ENCODE data around the gene PTPRN2. TPM values are rescaled to one million over a fixed set of nuclear protein-coding genes. Genes with fewer than 3 reads are reported as not detected.

The PTPRN2 gene
- total RNA-seq, 1 donor from 2014 or later, result 0.33 TPM

DNA sequence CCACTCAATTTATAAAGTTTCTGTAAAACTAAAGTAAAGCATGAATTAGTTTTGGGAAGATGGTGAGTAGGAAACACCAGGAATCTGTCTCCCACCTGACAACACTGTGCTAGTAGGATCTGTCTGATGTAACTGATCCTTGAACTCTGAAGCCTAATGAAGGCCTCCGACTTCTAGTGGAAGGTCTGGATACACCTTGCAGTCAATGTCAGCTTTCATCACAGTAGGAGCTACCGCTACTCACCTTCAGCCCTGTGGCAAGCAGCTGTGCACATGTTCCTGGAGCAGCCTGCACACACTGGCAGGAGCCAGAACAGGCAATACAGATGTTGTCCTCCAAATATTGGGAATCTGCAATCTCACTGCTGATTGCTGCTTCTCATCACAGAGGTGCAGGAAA is 471.4 kb downstream of the PTPRN2 start:
- ATAC-seq (no peak), DNase-seq (ENCODE audit: low spot score) (no peak)

DNA sequence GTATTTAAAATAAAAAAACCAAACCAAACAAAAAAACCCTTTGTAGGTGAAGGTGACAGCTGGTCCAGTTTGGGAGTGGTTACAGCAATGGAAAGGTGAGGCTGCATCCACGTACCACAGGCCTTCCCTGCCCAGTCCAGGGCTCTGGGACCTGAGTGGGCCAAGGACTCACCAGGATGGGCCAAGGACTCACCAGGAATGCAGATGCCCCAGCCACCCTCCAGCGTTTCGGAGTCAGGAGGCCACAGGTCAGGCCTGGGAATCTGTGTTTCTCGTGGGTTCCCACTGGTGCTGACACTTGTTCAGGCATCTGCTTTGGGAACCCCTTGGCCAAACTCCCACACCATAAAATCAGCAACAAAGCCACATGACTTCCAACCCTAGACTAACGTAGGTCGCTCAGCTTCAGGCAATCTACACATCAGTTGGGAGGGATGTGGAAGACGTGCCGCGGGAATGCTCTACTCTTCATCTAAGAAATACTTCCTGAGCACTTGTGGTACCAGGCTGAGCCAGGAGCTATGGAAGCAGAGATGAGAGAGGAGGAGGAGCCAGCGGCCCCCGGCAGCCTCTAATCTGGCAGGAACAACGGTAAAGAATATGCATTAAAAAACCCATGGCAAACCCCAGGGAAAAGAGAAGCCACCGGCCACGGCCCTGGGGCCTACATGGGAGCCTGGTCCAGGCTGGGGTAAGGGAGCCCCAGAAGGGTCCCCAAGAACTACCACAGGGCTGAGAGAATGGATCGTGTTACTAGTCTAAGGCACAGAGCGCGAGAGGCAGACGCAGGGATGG is 473.4 kb downstream of the PTPRN2 start:
- ATAC-seq (no peak), DNase-seq (ENCODE audit: low spot score) (peak; percentile 18)

DNA sequence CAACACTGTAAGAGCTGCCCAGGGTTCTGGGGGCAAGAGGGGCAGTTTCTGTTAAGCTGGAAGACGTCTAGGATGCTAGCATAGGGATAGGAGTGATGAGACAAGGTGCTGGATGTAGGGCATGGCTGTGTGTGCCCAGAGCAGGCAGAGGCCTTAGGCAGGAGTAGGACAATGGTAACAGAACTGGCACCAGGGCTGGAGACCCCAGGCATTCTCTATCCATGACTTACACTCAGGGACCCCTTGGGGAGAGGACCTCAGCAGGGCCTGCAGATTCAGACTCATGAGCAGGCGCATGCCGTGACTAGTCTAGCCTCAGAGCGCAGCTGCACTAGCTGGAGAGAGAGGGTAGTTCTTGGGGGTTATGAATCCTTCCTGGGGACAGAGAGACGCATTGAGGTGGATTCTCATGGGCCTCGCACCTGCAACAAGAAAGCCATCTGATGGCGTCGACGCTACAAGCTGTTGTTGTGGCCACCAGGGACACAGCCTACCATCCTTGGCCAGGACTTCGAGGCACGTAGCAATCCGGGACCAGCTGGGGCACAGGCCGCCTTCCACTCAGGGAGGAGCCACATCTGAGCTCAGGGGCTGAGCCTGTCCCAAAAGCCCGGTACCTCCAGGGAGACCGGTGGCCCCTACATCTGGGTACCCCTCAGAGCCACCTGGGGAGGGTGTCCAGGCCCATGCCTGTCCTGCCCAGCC is 474.1 kb downstream of the PTPRN2 start:
- DNase-seq (ENCODE audit: low spot score) (peak; percentile 28), ATAC-seq (no peak)

DNA sequence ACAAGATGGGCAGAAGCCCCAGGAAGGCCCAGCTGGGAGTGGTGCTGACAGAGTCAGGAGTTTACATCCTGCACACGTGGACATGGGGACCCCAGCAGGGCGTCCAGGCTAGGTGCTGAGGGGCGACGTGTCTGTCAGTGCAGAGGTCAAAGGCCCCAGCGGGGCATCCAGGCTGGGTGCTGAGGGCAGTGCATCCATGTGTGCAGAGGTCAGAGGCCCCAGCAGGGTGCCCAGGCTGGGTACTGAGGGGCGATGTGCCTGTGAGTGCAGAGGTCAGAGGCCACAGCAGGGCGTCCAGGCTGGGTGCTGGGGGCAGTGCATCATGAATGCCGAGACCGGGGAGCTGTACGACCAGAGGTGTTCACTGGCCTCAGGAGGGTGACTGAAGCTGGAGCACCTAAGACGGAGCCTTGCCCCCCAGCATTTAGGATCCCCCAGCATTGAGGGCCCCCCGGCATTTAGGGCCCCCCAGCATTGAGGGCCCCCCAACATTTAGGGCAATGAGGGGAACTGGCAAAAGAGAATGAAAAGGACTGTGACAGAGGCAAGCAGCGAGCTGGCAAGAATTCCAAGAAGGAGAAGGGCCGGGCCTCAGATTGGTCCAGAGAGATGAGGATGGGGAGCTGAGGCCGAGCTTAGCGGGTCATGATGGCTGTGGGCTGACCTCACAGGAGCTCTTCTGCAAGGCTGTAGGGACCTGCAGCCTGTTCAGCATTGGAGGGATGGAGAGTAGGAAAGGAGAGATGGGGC is 474.9 kb downstream of the PTPRN2 start:
- ATAC-seq (no peak), DNase-seq (ENCODE audit: low spot score) (peak; percentile 23)

DNA sequence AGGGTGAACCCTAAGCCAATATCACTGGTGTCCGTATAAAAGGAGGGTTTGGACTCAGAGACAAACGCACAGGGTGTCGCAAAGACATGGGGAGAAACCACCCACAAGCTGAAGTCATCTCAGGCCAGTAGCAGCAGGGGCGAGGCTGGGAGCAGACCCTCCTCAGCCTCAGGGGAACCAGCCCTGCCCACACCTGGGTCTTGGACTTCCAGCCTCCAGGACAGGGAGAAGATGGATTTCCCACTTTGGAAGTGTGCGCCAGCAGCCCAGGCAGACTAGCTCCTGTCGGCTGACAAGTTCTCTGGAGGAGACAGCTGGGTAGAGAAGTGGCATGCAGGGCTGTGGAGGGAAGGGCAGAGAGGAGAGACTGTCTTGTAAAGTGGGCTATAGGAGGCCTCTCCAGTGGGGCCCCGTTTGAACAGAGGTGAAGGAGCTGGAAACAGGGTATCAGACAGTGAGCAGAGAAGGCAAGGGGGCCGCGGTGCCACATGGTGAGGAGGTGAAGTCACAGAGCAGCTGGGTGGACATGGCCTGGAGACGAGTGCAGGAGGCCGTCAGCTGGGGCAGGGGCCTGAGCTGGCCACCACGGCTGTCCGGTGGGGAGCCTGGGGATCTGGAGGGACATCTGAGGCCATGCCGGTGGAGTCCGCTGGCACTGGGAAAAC is 475.6 kb downstream of the PTPRN2 start:
- peak; percentile 37 for DNase-seq (ENCODE audit: low spot score)

DNA sequence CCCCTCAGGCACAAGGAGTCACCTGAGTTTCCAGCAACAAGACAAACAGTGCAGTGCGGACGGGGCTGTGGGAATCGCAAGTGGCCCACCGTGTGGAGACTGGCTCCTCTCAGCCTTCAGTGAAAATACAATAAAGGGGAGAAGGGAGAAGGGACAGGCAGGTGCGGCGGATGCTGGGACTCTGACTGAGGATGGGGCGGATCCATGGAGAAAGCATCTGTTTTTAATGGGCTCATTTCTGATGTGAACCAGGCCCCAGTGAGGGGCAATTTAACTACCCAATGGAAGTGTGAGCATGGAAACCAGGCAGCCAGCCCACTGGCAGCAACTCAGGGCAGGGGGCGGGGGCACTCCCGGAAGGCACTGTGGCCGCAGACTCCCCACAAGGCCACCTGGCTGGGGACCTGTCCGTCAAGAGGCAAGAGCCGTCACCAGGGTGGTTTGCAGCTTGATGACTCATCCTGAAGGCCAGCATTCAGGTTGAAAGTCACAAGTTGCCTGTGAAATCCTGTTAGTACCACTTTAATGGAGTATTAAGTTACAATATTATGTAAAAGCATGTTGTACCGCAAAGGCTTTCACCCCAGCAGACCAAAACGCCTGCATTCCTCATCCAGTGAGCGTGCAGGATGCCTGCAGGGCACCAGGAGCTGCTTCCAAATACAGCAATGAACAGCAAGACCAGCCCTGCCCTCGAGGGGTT is 476.4 kb downstream of the PTPRN2 start:
- DNase-seq (ENCODE audit: low spot score) (peak; percentile 12), ATAC-seq (no peak)

More for the DNA sequence above, 475.6 kb downstream of the PTPRN2 start:
- ATAC-seq, result no peak

DNA sequence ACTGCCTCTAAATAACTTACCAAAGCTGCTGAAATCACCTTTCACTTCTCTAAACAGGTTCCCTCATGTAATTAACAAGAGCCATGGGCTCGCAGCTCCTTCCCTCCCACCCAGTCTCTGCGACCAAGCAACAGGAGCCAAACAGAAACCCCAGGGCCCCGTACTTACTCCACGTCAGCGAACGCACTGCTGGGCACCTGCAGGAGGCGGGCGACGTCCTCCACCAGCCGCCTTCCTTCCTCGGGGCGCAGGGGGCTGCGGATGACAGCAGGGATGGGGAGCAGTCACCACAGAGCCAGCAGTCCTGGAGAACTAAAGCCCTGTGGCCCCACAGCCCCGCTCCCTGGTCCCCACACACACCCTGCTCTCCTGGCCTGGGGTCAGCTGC is 477.0 kb downstream of the PTPRN2 start:
- ATAC-seq, result no peak
- DNase-seq (ENCODE audit: low spot score), result peak; percentile 24

DNA sequence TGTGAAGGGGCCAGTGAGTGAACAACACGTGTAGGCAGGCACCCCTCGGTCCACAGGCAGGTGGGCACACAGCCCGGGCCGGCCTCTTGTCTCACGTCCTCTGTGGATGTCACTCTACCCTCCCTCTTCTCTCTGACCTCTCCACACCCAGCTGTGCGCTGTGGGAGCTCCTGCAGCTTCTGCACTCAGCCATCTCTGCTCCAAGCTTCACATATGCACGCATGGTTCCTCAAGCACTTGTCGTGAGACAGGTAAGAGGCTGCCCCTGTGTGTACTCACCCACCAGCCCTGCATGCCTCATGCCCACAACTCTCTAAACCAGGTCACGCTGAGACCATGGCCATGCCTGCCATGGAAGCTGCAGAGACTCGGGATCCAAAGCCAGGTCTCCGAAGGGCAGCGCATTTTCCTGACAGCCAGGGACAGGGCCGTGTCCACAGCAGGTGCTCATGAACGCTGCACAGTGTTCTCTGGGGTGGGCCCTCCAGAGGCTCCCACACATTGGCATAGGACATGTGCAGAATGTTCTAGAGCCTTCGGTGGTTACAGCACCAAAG is 477.5 kb downstream of the PTPRN2 start:
- DNase-seq (ENCODE audit: low spot score) (peak; percentile 29), ATAC-seq (no peak)

DNA sequence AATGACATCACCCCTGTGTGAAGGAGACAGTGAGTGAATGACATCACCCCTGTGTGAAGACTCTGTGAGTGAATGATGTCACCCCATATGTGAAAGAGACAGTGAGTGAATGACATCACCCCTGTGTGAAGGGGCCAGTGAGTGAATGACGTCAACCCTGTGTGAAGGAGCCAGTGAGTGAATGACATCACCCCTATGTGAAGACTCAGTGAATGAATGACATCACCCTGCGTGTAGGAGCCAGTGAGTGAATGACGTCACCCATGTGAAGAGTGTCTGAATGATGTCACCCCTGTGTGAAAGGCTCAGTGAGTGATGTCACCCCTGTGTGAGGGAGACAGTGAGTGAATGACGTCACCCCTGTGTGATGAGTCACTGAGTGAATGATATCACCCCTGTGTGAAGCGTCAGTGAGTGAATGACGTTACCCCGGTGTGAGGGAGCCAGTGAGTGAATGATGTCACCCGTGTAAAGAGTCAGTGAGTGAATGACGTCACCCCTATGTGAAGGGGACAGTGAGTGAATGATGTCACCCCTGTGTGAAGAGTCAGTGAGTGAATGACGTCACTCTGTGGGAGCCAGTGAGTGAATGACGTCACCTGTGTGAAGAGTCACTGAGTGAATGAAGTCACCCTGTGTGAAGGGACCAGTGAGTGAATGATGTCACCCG is 478.1 kb downstream of the PTPRN2 start:
- ATAC-seq (no peak), DNase-seq (ENCODE audit: low spot score) (peak; percentile 15)

DNA sequence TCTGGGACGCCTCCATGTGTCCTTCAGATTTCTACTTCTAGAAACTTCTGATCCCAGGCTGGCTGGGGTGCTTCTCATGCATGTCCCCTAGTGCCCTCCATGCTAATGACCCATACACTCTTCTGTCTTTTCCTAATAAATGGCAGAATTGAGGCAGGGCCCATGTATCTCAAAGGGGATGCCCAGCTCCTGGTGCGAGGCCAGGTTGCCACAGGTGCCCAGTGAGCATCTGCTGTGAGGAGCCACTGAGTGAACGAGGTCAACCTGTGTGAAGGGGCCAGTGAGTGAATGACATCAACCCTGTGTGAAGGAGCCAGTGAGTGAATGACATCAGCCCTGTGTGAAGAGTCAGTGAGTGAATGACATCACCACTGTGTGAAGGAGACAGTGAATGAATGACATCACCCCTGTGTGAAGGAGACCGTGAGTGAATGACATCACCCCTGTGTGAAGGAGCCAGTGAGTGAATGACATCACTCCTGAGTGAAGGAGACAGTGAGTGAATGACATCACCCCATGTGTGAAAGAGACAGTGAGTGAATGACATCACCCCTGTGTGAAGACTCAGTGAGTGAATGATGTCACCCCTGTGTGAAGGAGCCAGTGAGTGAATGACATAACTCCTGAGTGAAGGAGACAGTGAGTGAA is 478.9 kb downstream of the PTPRN2 start:
- DNase-seq (ENCODE audit: low spot score) (peak; percentile 33), ATAC-seq (no peak)

DNA sequence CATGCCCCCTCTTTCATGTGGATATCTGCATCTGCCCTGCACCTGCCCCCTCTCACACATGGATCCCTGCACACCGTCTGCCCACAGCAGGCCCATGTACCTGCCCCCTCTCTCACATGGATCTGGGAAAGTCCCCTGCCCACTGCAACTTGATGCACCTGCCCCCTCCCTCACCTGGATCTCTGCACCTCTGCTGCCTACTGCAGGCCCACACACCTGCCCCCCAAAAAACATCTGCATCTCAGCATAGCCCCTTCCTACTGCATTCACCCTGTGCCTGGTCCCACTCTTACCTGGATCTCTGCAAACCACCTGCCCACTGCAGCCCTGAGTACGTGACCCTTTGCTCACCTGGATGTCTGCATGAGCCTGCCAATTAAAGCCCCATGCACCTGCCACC is 479.8 kb downstream of the PTPRN2 start:
- ATAC-seq (no peak), DNase-seq (ENCODE audit: low spot score) (peak; percentile 26)

DNA sequence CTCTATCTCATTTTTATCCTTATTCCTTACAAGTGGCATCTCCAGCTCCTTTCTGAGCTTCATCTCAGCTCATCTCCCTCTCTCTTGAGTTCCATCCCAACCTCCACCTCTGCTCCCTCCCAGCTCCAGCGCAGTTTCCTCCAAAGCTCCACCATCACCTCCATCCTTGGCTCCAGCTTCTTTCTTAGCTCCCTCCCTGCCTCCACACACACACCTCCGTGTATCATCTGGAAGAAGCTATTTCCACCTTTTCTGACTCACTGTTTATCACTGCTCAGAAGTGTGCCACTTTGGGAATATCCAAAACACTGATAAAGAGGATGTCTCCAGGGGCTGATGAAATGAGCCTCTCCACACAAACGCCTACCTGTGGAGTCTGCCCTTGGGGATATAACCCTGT is 481.4 kb downstream of the PTPRN2 start:
- DNase-seq (ENCODE audit: low spot score) (no peak), ATAC-seq (no peak)

DNA sequence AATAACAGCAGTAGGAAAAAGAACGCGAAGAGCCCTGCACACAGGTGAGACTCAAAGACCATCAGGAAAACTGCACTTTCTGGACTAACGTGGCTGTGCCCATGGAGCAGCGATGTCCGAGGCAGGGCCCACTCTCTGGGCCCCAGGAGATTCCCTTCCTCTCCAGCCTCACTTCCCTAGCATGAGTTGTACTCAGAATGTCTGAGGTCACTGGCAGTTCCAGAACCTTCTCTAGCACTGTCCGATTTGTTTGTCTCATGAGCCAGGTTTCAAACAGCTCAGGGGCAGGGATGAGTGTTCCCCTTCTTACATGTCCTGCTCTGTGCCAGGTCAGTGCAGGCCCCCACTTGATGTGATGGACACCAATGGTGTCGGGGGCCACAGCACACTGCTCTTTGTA is 484.2 kb downstream of the PTPRN2 start:
- no peak for DNase-seq (ENCODE audit: low spot score)
- no peak for ATAC-seq

DNA sequence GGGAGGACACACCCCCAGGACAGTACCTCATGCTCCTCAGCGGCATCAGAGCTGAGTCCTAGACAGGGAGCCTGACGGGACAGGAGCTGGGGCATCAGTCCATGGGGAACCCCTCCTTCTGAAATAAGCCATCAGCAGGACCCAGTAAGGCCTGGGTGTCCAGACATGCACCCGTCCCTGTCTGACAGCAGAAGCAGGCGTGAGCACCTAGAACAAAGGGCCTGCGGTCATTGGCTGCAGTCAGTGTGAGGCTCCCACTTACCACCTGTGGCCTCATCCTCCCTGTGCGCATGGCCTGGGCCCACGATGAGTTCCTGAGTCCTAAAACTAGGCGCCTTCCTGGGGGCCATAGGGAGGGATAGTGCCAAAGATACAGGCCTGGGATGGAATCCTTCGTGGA is 484.7 kb downstream of the PTPRN2 start:
- no peak for ATAC-seq
- peak; percentile 24 for DNase-seq (ENCODE audit: low spot score)

DNA sequence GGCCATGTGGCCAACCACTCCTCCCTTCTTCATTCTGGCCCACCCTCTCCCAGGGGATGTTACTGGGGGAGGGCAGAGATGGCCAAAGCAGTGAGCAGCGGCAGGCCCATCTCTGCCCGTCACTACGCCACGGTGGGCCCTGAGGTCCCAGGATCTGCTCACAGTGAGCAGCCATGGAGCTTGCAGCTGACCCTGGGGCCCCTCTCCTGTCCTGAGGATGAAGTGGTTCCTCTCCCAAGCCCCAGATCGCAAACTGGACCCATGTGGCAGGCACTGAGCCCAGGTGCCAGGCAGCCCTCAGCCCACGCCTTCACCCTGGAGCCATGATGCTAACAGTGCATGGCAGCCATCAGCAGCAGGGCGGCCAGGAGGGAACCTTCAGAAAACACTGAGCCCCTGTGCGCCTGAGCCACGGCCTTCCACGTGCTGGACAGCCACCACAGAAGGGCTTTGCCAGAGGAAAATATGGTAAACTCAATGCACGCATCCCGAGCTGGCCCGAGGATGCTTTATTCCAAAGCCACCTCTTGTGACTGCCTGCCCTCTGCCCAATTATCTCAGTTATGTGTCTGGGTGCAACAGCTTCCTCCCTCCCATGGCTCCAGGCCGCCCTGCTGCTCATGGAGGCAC is 485.7 kb downstream of the PTPRN2 start:
- ATAC-seq (no peak), DNase-seq (ENCODE audit: low spot score) (peak; percentile 30)

DNA sequence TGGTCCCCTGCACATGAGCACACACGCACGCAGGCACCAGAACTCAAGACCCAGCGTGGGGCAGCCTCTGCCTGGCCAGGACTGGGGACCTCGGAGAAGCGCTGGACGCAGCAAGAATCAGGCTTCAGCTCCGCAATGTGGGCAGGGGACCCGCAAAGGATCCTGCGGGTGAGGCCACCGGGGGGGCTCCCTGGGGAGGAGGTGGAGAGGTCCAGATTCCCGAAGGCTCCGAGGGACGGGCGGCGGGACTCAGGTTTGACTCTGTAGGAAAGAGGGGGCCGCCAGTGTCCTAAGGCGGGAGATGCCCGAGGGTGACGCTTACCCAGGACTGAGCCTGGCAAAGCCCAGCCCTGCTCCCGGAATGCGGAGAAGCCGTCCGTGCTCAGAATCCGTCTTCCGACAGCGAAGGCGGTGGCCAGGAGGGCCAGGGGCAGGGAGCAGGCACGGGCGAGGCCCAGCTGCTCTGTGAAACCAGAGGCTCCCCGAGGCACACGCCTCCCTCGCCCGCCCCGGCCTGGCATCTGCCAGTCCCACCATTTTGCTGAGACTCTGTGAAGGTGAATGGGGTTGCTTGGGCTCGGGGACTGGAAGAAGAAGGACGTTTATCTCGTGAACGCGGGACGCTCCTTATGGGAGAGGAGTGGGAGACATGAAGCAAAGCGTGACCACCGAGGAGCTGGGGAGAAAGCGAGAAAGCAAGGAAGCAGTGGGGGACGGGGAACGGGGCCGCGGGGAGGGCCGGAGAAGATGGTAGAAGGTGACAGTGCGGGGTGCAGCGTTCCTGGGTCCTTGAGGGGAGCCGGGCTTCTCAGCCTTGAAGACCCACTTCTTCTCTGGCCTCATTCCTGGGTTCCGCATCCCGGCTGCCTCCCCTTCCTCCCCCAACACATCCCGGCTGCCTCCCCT is 489.2 kb downstream of the PTPRN2 start:
- ATAC-seq, result no peak
- peak; percentile 38 for DNase-seq (ENCODE audit: low spot score)

DNA sequence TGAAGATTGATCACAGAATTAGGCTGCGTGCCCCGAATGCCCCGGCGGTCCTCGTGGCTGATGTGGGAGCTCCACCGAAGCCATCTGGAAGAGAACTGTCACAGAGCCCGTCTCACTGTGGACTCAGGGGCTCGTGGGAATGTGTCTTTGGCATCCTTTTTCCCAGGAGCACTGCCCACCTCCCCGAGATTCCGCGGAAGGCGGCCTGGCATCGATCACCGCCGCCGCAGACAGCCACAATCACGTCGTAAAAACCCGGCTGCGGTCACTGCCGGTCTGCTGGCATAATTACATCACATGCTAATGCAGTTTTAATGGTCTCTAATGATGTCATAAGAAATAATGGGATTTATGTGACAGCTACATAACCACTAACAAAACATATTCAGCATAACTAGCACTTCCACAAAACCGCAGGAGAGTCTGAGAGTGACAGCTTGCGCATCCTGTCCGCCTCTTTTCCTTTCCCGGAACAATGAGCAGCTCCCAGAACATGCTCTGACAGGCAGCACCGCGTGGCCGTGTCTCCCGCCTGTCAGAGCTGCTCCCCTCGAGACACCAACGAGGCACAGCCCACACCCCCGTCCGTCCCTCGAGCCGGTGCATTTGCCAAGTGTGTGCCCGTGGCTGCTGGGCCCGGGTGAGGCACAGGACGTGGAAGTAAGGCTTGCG is 490.0 kb downstream of the PTPRN2 start:
- ATAC-seq (no peak), DNase-seq (ENCODE audit: low spot score) (peak; percentile 12)
